GM12872 (cell line): ENCODE data around the gene IL18R1.

Experiments
- TF ChIP-seq, protein P1 (sequence below): IDR thresholded peaks from 3 replicates; pipeline ENCODE4 v1.5.1; 2011; ENCODE audit warnings: low read depth, mild to moderate bottlenecking, low read length, moderate library complexity; ENCODE audit not compliant: insufficient read depth

IL18R1 gene

GRCh38 chr2:102337012-102337411 is 18.6 kb upstream of the IL18R1 start:
- TF ChIP-seq, protein P1, sequence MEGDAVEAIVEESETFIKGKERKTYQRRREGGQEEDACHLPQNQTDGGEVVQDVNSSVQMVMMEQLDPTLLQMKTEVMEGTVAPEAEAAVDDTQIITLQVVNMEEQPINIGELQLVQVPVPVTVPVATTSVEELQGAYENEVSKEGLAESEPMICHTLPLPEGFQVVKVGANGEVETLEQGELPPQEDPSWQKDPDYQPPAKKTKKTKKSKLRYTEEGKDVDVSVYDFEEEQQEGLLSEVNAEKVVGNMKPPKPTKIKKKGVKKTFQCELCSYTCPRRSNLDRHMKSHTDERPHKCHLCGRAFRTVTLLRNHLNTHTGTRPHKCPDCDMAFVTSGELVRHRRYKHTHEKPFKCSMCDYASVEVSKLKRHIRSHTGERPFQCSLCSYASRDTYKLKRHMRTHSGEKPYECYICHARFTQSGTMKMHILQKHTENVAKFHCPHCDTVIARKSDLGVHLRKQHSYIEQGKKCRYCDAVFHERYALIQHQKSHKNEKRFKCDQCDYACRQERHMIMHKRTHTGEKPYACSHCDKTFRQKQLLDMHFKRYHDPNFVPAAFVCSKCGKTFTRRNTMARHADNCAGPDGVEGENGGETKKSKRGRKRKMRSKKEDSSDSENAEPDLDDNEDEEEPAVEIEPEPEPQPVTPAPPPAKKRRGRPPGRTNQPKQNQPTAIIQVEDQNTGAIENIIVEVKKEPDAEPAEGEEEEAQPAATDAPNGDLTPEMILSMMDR = no peak

- TF ChIP-seq, protein P1 = no peak
These were observed 17.9 kb upstream of the IL18R1 start for GRCh38 chr2:102337481-102338386.

- TF ChIP-seq, protein P1 = no peak
These were observed 14.8 kb upstream of the IL18R1 start for GRCh38 chr2:102340778-102341177.

- TF ChIP-seq, protein P1 = no peak
These were observed 12.7 kb upstream of the IL18R1 start for GRCh38 chr2:102342888-102343287.

GRCh38 chr2:102344397-102344796 is 11.2 kb upstream of the IL18R1 start:
- TF ChIP-seq, protein P1 = no peak

- TF ChIP-seq, protein P1 = no peak
These were observed 10.2 kb upstream of the IL18R1 start for GRCh38 chr2:102345329-102345920.

GRCh38 chr2:102346381-102347130 is 9.0 kb upstream of the IL18R1 start:
- TF ChIP-seq, protein P1 = no peak
